BJ (cell line): ENCODE measurements around the gene ZNF205. TPM values are rescaled to one million over a fixed set of nuclear protein-coding genes. Genes with fewer than 3 reads are reported as not detected.

ENCODE experiments used
- CTCF ChIA-PET: fragments of 350-600 bp; formaldehyde crosslinking; extraction: SDS; loops from one replicate; lab custom pipeline; 2021; ENCODE audit warnings: antibody characterized with exemption, inconsistent platforms; lab: Yijun Ruan, JAX
- POLR2A ChIA-PET: fragments of 300-600 bp; sonication (Branson Sonifier 250); formaldehyde crosslinking; extraction: SDS; loops from one replicate; lab custom pipeline; 2021; ENCODE audit warnings: antibody characterized with exemption; lab: Charles Lee
- DNase-seq: peaks from one replicate; pipeline ENCODE4 v3.0.0-alpha.2; 2011; ENCODE audit warnings: low read depth
- H3K27me3 ChIP-seq: 2 replicates; pipeline ENCODE4 v1.6.0; 2011; ENCODE audit warnings: low read length; ENCODE audit not compliant: control insufficient read depth, insufficient read depth
- H3K36me3 ChIP-seq: 2 replicates; pipeline ENCODE4 v1.5.1; 2011; ENCODE audit warnings: low read length; ENCODE audit not compliant: control insufficient read depth, insufficient read depth
- H3K4me3 ChIP-seq: 2 replicates; pipeline ENCODE4 v1.5.1; 2011; ENCODE audit warnings: low read depth, mild to moderate bottlenecking, control low read depth, low read length
- CTCF ChIP-seq: IDR thresholded peaks from 2 replicates; pipeline ENCODE4 v1.5.1; 2011; ENCODE audit warnings: low read depth, mild to moderate bottlenecking, control low read depth, inconsistent platforms, low read length, moderate library complexity; ENCODE audit not compliant: insufficient read depth
- polyA plus RNA-seq: library from polyadenylated mRNA; depleted of rRNA; stranded (reverse); fragments of >200 nt; gene quantifications from 2 replicates; pipeline ENCODE4 v1.2.3, GENCODE V29; 2011

The ZNF205 gene
- polyA plus RNA-seq, 1 experiment: 9.0 TPM

GRCh38 chr16:3095869-3096268, 16.5 kb upstream of the ZNF205 start:
- Histone ChIP-seq H3K4me3 (no peak overlapping the region), H3K36me3 (no peaks in the 10 kb centered on the region), H3K27me3 (peaks cover 25% of the 10 kb centered on the region)
- POLR2A ChIA-PET: no interaction called here
- peak; percentile 21; the same call in 1 of the 2 replicates for TF ChIP-seq CTCF
- DNase-seq: no peak
- CTCF ChIA-PET: interaction anchor here (0.6 to 1.9 kb wide), 4 partner anchors 15 to 141 kb away, joined by 3 to 6 read pairs (median 4); no protein-coding TSS in a partner anchor

- ChIA-PET CTCF (interaction anchor here (1.0 to 1.9 kb wide), 2 partner anchors 16 to 68 kb away, joined by 4 read pairs; no protein-coding TSS in a partner anchor), POLR2A (no interaction called here)
- peaks cover 25% of the 10 kb centered on the region for H3K27me3 ChIP-seq
- H3K36me3 ChIP-seq: no peaks in the 10 kb centered on the region
- no peak overlapping the region for H3K4me3 ChIP-seq
- no peak for TF ChIP-seq CTCF
- no peak for DNase-seq
Measured at GRCh38 chr16:3096362-3096761, 16.0 kb upstream of the ZNF205 start.

GRCh38 chr16:3097266-3097665, 15.1 kb upstream of the ZNF205 start:
- no peak for TF ChIP-seq CTCF
- ChIA-PET POLR2A (no interaction called here), CTCF (interaction anchor here (1.9 to 3.0 kb wide), 4 partner anchors 10 to 69 kb away, joined by 4 to 15 read pairs (median 8); no protein-coding TSS in a partner anchor)
- no peak for DNase-seq
- Histone ChIP-seq H3K4me3 (no peak overlapping the region), H3K27me3 (peaks cover 21% of the 10 kb centered on the region), H3K36me3 (no peaks in the 10 kb centered on the region)

- no peak for TF ChIP-seq CTCF
- Histone ChIP-seq H3K27me3 (peaks cover 17% of the 10 kb centered on the region), H3K4me3 (peak within 1 kb of the TSS; percentile 20; the same call in 1 of the 2 replicates), H3K36me3 (no peaks in the 10 kb centered on the region)
- CTCF ChIA-PET: interaction anchor here (1.2 to 3.0 kb wide), 7 partner anchors 11 to 68 kb away, joined by 3 to 15 read pairs (median 5); no protein-coding TSS in a partner anchor
- POLR2A ChIA-PET: no interaction called here
- no peak for DNase-seq
Measured at GRCh38 chr16:3098459-3099394, 13.7 kb upstream of the ZNF205 start, which contains the start of gene ZSCAN10. TSS of gene ZSCAN10 (minus strand) at chr16:3099294. CDS start at chr16:3092937, 6,357 bp downstream.

- Histone ChIP-seq H3K27me3 (peaks cover 17% of the 10 kb centered on the region), H3K36me3 (no peaks in the 10 kb centered on the region), H3K4me3 (no peak overlapping the region)
- TF ChIP-seq CTCF: no peak
- no peak for DNase-seq
- ChIA-PET POLR2A (no interaction called here), CTCF (interaction anchor here (1.2 to 3.0 kb wide), 4 partner anchors 12 to 68 kb away, joined by 4 to 15 read pairs (median 6); no protein-coding TSS in a partner anchor)
Measured at GRCh38 chr16:3099395-3099731, 13.0 kb upstream of the ZNF205 start.
